Stimulated activated CD8-positive, alpha-beta memory T cell treated with anti-CD3 and anti-CD28 coated beads, Interleukin-2, amount 100 ng/mL, for 48 hours (primary cell): ENCODE data around the gene AMOTL1.
"Not testable (repeated sequence)": the region's sequence is repeated elsewhere in the genome, so short reads cannot be mapped to it uniquely, and the experiment has no call there.

Source experiments
- DNase-seq, 2 donors: peaks; one replicate each; pipeline ENCODE4 v3.0.0-alpha.2; 2020; ENCODE audit warnings: low read depth in 2 of 2

The AMOTL1 gene

DNA sequence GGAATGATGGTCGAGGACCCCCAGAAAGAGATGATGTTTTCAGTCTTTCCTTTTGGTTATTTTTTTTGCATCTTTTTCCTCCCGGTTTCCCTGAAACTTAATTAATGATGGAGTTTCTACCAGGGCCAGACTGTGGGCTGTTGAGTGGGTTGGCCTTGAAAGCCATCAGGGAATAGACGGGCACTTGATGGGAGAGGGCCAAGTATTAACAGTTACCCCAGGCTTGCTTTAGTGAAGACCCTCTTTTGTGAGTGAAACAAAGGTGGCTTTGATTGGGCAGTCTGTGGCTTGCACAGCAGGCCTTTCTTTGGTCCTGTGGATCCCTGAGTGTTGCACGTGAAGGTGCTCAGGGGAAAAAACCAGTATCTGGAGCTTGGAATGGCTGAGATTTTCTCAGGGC lies 56.9 kb downstream of the AMOTL1 start:
- DNase-seq = no peak

DNA sequence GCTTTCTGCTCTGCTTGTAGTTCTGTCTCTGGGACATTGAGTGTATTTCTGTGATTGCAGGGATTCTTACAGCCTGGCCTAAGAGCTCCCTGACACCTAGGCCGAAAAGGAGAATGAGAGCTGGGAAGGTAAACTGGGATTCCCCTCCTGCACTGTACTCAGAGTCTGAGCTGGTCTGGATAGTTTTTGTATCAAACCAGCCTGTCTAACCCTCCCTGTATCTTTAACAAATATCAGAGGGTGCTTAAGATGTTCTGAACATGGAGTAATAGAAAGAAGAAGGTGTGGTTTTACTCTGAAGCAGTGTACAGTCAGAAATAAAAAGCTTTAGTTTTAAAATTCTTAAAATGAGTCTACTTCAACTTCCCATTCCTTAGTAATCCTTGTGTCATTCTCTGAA lies 57.3 kb downstream of the AMOTL1 start:
- DNase-seq = no peak

DNA sequence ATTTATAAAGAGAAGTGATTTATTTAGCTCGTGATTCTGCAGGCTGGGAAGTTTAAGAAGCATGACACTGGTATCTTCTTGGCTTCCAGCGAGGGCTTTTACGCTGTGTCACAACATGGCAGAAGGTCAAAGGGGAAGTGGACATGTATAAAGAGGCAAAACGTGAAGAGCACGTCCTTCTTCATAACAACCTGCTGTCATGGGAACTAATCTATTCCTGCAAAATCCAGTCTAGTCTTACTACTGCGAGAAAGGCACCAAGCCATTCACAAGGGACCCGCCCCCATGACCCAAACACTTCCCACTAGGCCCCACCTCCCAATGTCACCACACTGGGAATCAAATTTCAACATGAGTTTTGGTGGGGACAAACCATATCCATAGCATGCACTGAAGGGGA lies 58.3 kb downstream of the AMOTL1 start:
- DNase-seq = no peak

DNA sequence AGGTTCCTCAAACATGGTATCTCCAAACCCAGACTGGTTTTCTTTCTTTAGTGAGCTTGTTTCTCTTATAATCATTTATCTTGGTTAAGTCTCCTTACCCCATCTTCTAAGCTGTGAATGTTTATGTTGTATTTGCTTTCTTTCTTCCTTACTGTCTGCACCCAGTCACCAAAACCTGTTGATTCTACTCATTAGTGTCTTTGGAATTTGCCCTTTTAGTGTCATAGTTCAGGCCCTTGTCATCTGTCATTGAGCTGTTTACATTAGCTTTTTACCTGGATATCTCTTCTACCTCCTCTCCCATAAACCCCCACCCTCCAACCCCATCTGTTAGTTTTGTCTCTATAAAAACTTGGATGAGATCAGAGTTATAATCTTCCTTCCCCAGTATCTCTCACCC lies 59.9 kb downstream of the AMOTL1 start:
- DNase-seq = no peak

DNA sequence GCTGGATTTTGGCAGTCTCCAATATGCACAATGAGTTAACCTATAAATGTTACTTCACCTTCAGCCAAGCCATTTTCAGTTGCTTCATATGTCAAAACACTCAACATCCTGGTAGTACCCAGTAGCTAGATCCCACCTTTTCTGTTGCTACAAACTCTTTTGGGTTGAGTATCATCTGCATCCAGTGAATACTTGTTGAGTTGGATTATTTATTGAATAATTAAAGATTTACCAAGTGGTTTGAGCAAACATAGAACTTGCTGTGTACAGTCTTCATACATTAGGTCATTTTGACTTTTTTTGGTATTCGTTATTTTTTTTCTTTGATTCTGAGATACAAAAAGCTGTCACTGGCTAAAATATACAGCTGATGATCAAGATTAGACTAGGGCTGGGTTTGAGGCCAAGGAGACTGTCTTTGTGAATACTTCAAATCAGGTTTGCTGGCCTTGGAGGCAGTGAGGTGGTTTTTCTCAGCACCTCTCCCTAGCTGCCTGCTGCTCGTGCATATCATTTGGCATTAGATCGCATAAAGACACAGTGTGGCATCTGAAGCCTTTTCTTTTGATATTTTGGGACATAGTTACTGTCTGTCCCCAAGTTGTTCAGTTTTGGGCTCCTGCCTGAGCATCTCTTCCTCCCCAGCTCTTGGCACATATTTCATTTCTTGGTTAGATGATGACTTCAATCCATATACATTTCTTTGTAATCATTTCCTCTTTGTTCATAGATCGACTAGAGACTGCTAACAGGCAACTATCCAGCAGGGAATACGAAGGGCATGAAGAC lies 62.8 kb downstream of the AMOTL1 start:
- no peak for DNase-seq

DNA sequence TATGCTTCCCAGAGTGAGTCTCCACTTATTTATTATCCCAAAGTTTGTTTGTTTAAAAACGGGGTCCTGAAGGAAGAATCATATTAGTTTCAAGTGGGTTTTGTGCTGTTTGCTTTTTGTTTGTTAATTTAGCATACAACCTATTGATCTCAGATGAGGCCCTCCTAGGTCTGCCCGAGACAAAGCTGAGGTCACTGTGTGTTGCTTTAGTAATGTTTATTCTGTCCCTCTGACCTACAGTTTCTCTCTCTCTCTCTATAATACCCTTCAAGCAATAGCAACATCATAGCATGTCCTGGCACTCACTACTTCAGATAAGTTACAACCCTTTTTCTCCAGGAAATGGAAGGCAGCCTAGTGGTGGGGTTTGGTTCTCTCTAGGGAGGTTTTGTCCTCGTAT lies 63.4 kb downstream of the AMOTL1 start:
- no peak for DNase-seq

DNA sequence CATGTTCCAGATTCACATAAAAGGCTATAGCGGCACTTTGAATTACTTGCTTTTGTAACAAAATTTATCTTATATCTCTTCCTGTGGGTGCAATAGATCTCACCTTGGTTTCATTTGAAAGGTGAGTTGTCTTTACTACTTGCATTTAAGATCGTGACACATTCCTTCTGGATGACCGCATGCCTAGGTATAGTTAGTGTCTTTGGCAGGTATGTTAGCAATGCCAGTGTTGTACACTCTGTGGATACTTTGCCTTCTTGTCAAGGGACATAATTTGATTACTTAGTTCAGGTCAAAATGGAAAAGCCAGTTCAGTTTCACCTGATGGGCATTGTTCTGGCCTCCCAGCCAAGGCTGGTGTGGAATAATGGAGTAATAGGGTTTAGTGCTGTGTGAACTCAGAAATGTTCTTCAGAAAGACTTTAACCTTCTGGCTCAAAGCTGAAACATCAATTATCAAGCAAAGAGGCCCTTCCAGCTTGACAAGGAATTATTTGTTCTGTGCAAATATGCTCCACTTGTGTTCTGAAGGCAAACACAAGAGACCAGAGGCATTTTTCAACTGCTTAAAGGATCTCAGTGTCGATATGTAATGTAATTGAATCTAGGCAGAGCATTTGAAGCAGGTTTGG lies 64.6 kb downstream of the AMOTL1 start:
- no peak for DNase-seq

DNA sequence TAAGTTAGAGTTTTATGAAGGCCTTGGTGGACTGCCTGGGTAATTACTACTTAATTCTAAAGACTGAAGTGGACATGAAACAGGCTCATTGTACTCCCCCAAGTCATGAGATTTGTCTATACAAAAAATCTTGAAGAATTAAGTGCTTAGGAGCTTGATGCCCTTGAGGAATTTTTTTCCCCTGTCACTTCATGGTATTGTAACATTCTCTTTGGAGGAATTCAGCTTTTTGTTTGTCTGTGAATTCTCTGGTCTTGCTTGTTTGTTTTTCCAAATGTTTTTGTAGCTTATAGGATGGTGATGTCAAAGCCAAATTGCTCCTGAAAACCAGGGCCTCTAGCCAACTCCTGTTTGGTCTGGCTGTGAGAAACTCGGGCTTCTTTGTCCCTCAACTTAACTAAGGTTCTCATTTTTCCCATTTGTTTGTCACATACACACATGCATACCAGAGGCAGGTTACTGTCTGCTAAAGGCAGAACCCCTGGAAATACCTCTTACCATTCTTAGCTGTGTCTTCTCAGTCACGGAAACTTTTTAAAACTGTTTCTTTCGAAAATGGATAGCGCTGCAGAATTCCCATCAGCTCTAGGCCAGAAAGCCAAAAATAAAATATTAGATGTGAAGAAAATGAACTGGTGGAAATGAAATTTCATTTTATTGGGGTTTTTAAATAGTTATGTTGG lies 66.9 kb downstream of the AMOTL1 start:
- DNase-seq = no peak

DNA sequence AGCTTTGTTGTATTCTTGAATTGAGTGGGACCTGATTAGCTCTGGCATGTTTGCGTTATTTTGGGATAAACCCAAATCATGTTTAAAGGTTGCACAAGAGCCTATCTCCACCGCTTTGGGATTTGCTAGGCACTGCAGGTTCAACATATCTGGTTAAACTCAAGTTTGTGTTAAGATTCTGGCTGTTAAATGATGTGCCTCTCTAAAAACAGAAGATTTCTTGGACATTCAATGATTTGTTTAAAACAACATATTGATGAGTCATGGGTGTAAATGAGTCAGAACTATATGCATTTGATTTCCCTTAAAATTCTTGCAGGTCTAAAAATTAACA lies 67.4 kb downstream of the AMOTL1 start:
- no peak for DNase-seq

DNA sequence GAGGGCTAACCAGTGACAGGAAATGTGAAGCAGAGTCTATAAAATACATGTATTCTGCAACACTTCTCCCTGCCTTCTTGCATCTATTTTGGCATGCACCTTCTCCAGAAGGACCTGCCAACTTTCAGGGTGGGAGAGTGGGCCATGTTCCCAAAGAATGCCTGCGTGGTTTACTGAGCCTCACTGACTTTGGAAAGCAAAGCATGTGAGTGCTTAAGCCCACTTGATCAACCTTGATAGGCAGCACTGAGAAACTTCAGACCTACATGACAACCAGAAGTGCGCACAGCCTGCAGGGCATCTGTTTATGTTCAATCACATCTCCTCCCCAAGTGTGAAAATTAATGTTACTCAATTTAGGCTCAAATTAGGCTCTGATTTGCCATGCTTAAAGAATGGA lies 69.2 kb downstream of the AMOTL1 start:
- no peak for DNase-seq

DNA sequence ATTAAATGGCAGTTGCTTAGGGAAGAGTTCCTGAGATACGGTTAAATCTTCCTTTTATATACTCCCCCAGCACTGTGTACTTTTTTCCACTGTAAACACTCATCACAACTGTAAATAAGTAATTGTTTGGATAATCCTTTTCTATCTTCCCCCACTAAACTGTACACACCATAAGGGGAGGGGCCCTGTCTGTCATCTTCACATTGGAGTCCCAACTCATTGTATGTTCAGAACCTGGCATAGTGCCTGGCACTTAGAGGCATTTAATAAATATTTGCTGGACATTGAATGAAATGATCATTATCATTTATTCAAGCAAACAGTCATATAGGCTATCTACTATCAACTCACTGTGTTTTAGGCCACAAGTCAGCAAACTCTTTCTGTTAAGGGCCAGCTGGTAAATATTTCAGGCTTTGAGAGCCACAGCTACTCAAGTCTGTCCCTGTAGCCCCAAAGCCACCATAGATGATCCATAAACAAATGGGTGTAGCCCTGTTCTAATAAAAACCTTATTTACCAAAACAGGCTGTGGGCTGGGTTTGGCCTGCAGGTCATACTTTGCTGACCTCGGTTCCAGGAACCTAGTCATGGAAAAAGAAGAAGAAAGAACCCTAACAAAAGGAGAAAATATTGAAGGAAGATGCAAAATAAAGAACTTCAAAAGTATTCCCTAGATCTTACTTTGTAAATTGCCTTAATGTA lies 70.0 kb downstream of the AMOTL1 start:
- DNase-seq = no peak

DNA sequence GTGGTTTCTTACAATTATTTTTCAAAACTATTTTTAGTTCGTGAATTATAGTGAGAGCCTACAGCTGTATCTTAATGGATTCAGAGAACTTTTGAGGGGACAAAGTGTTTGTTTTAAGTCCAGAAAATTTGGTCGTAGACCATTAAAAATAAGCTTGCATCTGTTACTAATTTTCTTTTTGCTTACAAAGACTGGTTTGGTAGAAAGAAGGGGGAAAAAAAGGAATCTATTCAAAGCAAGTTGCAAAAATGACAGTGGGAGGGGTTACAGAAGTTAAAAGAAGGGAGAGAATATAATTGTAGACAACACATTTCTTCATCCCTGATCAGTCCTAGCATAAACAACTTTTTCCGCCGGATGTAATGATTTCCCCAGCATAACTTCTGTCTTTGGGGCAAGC lies 72.1 kb downstream of the AMOTL1 start:
- no peak for DNase-seq

DNA sequence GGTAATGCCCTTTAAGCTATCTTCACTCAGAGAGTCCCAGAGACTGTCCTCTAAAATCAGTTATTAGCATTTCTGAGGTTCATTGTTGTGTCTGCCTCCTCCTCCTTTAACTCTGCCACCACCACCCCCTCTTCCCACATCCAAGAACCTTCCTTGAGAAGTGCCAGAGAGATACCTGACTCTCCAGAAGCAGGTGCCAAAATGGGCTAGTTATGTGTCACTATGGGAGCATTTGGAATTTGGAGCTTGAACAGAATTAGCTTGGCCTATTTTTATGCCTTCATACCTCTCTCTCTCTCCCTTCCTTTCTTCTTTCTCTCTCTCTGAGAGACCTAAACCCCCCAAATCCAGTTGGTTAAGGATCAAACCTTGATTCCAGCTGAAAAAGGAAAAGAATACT lies 75.9 kb downstream of the AMOTL1 start:
- DNase-seq = no peak

DNA sequence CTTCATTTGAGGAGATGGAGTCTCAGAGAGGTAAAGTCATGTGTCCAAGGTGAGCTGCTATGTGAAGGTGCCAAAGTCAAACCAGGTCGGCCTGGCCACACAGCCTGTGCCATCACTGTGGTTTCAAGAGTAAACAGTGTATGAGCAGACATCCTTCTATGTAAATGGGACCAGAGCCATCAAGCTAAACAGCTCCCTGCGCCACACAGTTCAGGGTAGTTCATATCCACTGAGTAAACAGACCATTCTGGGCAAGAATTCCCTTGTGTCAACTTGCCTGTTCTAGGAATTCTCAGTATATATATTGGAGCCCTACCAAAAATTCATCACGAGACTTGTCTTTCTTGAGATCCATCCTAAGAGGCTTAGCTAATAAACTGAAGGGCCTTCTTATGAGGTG lies 77.5 kb downstream of the AMOTL1 start:
- no peak for DNase-seq

DNA sequence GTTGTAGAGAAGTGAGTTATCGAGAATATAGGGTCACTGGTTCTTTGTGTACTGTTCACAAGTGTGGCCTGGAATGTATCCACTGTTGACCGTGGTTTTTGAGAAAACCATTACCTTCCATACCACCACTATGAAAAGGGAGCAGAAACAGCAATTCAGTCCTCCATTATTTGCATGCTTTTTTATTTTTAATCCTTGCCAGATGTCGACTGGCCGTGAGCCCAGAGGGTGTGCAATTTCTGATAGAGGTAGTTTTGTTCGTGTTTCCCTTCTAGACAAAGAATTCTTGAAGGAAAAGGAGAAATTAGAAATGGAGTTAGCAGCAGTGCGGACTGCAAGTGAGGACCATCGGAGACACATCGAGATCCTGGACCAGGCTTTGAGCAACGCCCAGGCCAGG lies 81.7 kb downstream of the AMOTL1 start:
- no peak for DNase-seq

DNA sequence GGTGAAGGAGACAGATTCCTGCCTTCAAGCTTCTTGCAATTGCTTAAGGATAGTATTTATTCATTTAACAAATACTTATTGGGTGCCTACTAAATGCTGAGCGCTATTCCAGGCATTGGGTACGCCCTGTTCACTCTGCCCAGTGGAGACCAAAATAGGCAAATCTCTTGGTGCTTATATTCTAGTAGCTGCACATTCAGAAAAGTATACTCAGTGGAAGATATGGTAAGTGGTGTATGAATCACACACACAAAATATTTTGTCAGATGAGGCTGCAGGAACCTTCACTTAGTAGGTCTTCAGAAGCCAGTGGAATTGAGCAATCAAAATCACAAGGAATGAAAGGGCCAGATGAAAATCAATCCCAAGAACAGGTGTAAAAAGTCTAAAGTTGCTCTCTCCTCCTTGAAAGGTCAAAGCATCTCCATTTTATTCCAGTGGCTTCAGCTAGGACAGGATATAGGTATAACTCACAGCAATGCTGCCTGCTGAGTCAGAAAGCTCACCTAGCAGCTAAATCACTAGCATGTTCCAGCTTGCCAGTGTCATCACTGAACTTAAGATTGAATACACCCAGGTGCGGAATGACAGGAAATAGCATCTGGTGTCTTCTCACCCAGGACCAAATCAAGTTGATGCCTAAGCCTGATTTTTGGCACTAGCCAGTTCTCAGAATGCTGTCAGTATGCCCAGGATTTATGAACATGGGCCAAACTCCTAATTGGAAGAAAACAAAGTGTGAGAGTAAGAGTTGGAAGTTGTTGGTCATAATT lies 83.9 kb downstream of the AMOTL1 start:
- DNase-seq = no peak

DNA sequence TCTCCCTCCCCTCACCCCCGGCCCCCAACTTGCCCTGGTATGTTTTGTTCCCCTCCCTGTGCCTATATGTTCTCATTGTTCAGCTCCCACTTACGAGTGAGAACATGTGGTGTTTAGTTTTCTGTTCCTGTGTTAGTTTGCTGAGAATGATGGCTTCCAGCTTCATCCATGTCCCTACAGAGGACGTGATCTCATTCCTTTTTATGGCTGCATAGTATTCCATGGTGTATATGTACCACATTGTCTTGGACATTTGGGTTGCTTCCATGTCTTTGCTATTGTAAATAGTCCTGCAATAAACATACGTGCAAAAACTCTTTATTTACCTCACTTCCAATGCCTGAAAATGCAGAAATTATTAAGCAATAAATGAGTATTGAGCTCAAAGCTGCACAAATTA lies 85.1 kb downstream of the AMOTL1 start:
- DNase-seq = not testable (repeated sequence)

DNA sequence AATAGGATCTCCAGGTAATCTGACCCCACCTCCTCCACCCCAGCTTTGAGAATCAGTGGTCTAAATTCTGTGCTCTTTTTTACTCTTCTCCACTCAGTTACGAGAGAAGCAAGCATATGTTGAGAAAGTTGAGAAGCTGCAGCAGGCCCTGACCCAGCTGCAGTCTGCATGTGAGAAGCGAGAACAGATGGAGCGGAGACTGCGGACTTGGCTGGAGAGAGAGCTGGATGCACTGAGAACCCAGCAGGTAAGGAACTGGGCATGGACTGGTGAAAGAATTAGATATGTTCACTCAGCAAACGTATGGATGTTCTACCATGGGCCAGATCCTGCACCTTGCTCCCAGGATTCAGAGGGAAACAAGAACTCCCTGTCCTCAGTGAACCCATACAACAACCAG lies 85.7 kb downstream of the AMOTL1 start:
- no peak for DNase-seq

DNA sequence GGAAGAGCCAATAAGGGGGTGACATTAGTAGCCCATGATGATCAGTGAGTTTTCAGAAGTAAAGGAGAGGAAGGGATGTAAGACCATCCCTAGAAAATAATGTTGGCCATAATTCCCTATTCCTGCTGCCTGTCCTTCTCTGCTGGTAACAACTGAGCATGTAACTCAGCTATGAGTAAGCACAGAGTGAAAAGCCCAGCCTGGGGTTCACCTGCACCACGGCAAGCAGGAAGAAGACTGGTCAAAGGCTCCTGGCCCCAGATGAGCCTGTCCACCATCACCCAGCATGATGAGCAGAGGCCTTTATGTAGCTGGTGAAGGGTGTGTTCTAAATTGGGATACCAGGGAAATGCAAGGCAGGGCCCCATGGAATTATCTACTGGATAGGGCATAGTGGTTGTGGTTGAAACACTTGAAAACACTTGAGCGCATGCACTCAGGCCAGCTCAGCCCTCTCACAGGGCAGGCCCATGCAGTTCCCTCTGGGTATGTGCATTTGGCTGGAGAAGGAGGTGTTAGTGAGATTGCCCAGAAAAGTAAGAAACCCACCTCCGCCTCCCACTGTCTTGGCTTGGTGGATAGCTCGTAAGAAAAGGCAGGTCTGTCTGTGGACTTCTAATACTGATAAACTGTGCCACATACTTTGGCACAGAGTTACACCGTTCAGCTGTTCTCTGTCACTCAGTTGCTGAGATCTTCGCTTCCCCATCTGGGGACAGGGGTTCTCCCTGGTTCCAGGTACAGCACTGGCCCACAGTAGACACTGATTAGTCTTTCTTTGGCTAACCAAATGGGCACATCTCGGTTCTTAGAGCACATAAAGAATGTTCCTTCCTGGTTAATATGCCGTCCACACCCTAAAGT lies 86.8 kb downstream of the AMOTL1 start:
- no peak for DNase-seq

DNA sequence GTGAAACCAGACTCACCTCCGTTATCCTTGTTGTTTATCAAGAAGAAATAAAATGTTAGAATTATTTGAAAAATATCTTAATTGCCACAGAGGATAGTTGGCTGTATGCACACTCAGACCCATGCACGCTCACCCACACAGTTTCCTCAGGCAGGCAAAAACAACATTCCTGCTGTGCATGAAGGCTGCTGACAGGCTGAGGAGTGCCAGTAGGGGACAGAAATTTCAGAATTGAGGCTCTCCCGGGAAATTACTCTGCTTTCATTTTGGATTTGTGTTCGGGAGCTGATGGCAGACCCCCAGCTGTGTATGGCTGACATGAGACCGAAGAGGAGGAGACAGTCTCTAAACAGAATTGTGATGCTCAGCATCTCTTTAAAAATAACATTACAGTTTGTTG lies 87.5 kb downstream of the AMOTL1 start:
- no peak for DNase-seq

DNA sequence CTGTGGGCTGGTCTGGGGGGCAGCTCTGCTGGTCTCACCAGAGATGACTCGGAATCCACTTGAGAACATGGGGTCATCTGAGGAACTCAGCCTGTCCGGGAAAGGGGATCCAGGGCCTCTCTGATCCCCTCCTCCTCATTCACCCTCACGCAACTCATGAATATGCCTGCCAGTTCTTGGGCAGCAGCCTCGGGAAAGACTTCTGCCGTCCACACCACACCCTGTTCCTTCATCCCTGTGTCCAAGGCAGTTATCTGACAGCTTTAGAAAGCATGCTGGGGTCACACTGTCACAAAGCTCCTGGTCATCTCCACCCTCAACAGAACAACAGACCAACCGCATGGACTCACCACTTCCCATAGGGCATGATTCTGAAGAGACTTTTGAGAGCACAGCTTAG lies 88.3 kb downstream of the AMOTL1 start:
- DNase-seq = no peak
